Heart right ventricle (tissue), 16 donors: ENCODE results near the gene HOMER3. TPM values are rescaled to one million over a fixed set of nuclear protein-coding genes. Genes with fewer than 3 reads are reported as not detected.
A peak's percentile ranks its signal among the peaks of the same experiment; 100 is the strongest.

Experiments used
- ATAC-seq, 8 donors: fragments of 200-7000 bp; cut with Tn5 transposase; one replicate each; pipeline ENCODE4 v1.9.1; 2020; ENCODE audit warnings: mild to moderate bottlenecking in 8 of 8, moderate library complexity in 8 of 8, moderate number of reproducible peaks in 1 of 8
- DNase-seq, 2 donors: peaks; one replicate each; pipeline ENCODE4 v3.0.0-alpha.2; 2020
- H3K27ac ChIP-seq, 10 donors: fragments of 200-600 bp; sonication (generic) in 2 of 10; one replicate each; pipeline versions ENCODE4 v1.5.0 to v1.8.0; 2020 to 2022; ENCODE audit warnings: mild to moderate bottlenecking in 3 of 10
- H3K27me3 ChIP-seq, 7 donors: fragments of 200-600 bp; one replicate each; pipeline ENCODE4 v1.8.0; 2021 to 2022; ENCODE audit warnings: mild to moderate bottlenecking in 2 of 7
- H3K36me3 ChIP-seq, 9 donors: fragments of 200-600 bp; sonication (generic) in 1 of 9; one replicate each; pipeline versions ENCODE4 v1.5.0 to v1.8.0; 2020 to 2022; ENCODE audit warnings: mild to moderate bottlenecking in 2 of 9
- H3K4me1 ChIP-seq, 9 donors: fragments of 200-600 bp; sonication (generic) in 1 of 9; one replicate each; pipeline versions ENCODE4 v1.5.0 to v1.8.0; 2020 to 2022; ENCODE audit warnings: mild to moderate bottlenecking in 4 of 9
- H3K4me3 ChIP-seq, 10 donors: fragments of 200-600 bp; sonication (generic) in 2 of 10; one replicate each; pipeline versions ENCODE4 v1.5.0 to v1.8.0; 2020 to 2022; ENCODE audit warnings: mild to moderate bottlenecking in 7 of 10, moderate library complexity in 2 of 10
- H3K9me3 ChIP-seq, 11 donors: fragments of 200-600 bp in 10 of 11; sonication (generic) in 2 of 11; one replicate each; pipeline versions ENCODE4 v1.5.0 to v1.8.0; 2013 to 2022; ENCODE audit warnings: mild to moderate bottlenecking in 2 of 11, control low read depth in 1 of 11, moderate library complexity in 1 of 11
- WGBS, 2 donors: extraction: QIAGEN DNeasy Blood & Tissue Kit; methylation state at CpG; one replicate each; pipeline ENCODE4 v1.1.7; 2013; ENCODE audit warnings: inconsistent platforms in 1 of 2; 5-methylcytosine and 5-hydroxymethylcytosine counted together
- intact Hi-C, 10 donors: fragments of 100-400 bp; cut with DNase I; formaldehyde crosslinking; loops; one replicate each; pipeline versions ENCODE4 v1.11.1 to v1.14.2; 2022
- polyA plus RNA-seq, 2 donors: library from polyadenylated mRNA; stranded (reverse); fragments of 200-250 nt; gene quantifications; one replicate each; pipeline ENCODE4 v1.2.3, GENCODE V29; 2013
- total RNA-seq, 10 donors: library from RNA; stranded (reverse); fragmentation: NEBNext Ultra II Directional in 3 of 10; extraction: Animal tissue kit (Norgen Biotek cat#: 25700) in 3 of 10; gene quantifications; one replicate each; pipeline versions ENCODE4 v1.2.1 to v1.2.4, GENCODE V29; 2021 to 2023
- TF ChIP-seq, protein P1 (sequence below), 9 donors: fragments of 200-600 bp; sonication (generic) in 2 of 9; IDR thresholded peaks; one replicate each; pipeline versions ENCODE4 v1.5.0 to v1.8.0; 2021 to 2022; ENCODE audit warnings: antibody characterized with exemption in 9 of 9, mild to moderate bottlenecking in 5 of 9, moderate library complexity in 1 of 9
- donor health status: Arrhythmogenic right ventricular cardiomyopathy.
- donor health status: ischemic (EF 13 %, LVEDD 7.1; RV severe dilation, severe dysfunction).
- donor health status: healthy with polysubstance abuse.
- donor health status: DM: no; HTN: yes; CAD: no.
- donor health status: DM: no; HTN: no; CAD: no.
- donor health status: ischemic (EF 25% LVEDD 6.9; RV normal size, moderate dysfunction).
- donor health status: ischemic (EF 25% LVEDD 5.7; RV mildly dilated, moderate dysfunction).
- donor health status: healthy.
- donor health status: DM: yes; HTN: yes; CAD: no.
- donor health status: Ischemic cardiomyopathy.
- donor health status: ischemic (EF 35%, LVEDD 5.7; RV mildly dilated, moderate dysfunction).
- donor health status: nonischemic (EF 11% LVEDD 7.7; RV severe dilation, severe dysfunction).
- donor health status: DM: yes; HTN: yes; CAD: no.
- donor health status: PGD.
- donor health status: ischemic (EF 29% LVEDD 5.4; RV normal size, mild dysfunction).
- donor health status: nonischemic (EF 23%, LVEDD 6.1; RV moderate dilation, normal function).

Gene HOMER3
- total and polyA plus RNA-seq, 12 donors: 10.4 to 24.8 (median 14.8) TPM

DNA sequence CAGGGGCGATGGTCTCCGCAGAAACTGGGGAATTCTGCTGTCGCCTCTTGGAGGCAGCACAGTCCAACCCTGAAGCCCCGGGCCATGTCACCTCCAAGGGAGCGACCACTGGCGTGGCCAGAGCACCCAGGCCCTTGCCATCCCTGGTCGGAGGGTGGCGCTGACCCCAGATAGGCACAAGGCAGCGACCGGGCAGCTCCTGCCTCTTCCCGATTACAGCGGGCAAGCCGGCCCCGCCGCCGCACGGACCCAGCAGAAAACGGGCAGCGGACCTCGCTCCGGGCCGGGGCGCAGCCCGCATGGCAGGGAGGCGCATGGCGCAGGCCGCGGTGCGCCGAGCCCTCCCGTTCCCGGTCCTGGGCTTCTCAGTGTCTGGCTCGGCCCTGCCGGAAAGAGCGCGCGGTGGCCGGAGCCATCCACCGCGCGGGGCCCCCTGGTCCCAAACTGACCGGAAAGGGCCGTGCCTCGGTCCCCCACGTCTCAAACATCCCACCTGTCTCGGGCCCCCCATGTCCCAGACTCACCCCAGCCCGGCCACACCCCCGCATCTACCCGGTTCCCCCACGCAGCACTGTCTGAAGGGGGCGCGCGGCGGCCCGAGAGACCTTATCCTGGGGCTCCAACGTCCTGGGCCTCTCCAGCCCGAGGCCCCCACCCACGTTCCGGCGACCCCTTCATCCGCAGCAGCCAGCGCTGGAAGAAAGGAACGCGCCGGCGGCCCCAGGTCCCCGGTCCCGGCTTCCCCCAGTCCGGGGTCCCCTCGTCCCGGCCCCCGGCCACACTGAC, 45.8 kb downstream of the HOMER3 start:
- 1% methylated on average over 61 to 72 of the region's 72 CpGs for WGBS, 2 donors
- ATAC-seq (peak; percentile 35 to 65 (median 53)), DNase-seq (no peak)
- Histone ChIP-seq H3K4me1 (peaks cover 3 to 37% (median 16%) of the 10 kb centered on the region in 9 donors), H3K36me3 (peaks cover 0 to 18% (median 5%) of the 10 kb centered on the region in 9 donors), H3K4me3 (peak overlapping the region; percentile 28 to 63 (median 51)), H3K27ac (peak overlapping the region in 1 of 10 donors; percentile 9), H3K9me3 (no peaks in the 10 kb centered on the region), H3K27me3 (peaks cover 0 to 37% (median 17%) of the 10 kb centered on the region in 7 donors)
- TF ChIP-seq, protein P1, sequence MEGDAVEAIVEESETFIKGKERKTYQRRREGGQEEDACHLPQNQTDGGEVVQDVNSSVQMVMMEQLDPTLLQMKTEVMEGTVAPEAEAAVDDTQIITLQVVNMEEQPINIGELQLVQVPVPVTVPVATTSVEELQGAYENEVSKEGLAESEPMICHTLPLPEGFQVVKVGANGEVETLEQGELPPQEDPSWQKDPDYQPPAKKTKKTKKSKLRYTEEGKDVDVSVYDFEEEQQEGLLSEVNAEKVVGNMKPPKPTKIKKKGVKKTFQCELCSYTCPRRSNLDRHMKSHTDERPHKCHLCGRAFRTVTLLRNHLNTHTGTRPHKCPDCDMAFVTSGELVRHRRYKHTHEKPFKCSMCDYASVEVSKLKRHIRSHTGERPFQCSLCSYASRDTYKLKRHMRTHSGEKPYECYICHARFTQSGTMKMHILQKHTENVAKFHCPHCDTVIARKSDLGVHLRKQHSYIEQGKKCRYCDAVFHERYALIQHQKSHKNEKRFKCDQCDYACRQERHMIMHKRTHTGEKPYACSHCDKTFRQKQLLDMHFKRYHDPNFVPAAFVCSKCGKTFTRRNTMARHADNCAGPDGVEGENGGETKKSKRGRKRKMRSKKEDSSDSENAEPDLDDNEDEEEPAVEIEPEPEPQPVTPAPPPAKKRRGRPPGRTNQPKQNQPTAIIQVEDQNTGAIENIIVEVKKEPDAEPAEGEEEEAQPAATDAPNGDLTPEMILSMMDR (IDR thresholded peaks at IDR 0.05): peak in 7 of 9 donors; percentile 22 to 56 (median 44)
- intact Hi-C loops: loop anchor here in 1 of 10 donors (10.0 kb wide), 1 partner anchor 90 kb away; no protein-coding TSS in a partner anchor

DNA sequence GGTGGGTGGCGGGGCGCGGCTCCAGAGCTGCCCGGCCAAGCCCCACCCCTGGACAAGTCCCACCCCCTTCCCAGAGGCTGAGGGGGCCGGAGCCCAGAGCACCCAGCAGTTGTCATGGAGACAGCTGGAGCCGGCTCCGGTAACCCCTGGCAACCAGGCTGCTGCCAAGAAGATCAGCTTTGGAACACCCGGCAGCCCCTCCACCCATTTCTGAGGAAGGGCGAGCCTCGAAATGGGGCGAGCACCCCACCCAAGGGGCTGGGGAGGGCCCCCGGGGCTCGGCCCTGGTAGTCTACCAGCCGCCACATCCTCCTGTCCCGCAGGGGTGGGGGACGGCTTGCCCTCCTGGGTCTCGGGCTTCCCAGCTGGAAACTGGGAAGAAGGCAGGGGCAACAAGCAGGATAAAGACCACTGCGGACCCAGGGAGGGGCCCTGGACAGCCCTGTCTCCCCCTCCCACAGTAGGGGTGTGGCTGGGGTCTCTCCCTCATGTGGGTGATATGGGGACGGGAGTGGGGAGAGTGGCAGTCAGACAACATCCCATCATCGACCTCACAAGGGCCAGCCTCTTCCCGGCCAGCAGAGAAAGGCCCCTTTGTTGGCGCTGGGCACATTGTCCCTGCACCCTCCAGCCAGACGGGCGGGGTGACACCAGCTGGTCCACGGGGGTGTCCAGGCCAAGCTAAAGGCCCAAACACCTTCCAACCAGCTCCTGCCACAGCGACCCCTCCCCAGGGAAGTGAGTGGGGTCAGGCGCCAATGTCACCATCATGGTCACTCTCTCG, 46.6 kb downstream of the HOMER3 start:
- Histone ChIP-seq H3K27ac (peak overlapping the region in 1 of 10 donors; percentile 9), H3K27me3 (peaks cover 0 to 37% (median 17%) of the 10 kb centered on the region in 7 donors), H3K36me3 (peaks cover 0 to 10% (median 3%) of the 10 kb centered on the region in 9 donors), H3K4me1 (peaks cover 3 to 37% (median 16%) of the 10 kb centered on the region in 9 donors), H3K4me3 (peak overlapping the region in 7 of 10 donors; percentile 41 to 63 (median 55)), H3K9me3 (no peaks in the 10 kb centered on the region)
- intact Hi-C loops: loop anchor here in 1 of 10 donors (10.0 kb wide), 1 partner anchor 90 kb away; no protein-coding TSS in a partner anchor
- WGBS, 2 donors: 11 to 13% methylated on average over 28 of the region's 28 CpGs
- ATAC-seq: peak in 7 of 8 donors; percentile 17 to 49 (median 32)
- TF ChIP-seq, protein P1 (IDR thresholded peaks at IDR 0.05): no peak
- no peak for DNase-seq

DNA sequence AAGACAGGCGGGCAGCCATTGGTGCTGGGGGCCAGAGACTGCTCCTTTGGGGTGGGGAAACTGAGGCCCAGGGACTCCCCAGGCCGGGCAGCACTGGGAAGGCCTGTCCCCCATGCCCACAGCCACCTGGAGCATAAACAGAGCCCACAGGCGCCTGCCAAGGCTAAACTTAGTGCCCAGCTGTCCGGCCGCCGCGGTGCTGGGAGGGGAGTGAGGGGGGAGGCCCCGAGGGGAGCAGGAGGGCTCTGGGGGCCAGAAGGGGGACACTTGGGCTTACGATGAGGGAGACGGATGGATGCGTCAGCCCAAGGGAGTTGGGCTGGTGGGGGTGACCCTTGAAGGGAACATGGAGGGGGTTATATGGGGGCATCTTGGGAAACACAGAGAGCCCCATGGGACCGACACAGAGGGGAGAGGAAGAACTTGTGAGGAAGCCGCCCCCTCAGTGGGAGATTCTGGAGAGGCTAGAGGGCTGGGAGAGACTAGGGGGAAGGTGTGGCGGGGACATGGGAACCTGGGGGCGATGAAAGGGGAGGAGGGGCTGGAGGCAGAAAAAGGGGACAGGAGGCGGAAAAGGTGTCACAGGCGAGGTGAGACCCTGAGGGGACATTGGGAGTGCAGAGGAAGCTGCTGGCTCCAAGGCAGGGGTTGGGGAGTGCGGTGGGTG, 47.3 kb downstream of the HOMER3 start:
- Histone ChIP-seq H3K9me3 (no peaks in the 10 kb centered on the region), H3K27ac (no peak overlapping the region), H3K27me3 (peaks cover 0 to 37% (median 17%) of the 10 kb centered on the region in 7 donors), H3K36me3 (peaks cover 0 to 3% (median 0%) of the 10 kb centered on the region in 9 donors), H3K4me1 (peaks cover 3 to 37% (median 16%) of the 10 kb centered on the region in 9 donors), H3K4me3 (peak overlapping the region in 1 of 10 donors; percentile 63)
- TF ChIP-seq, protein P1 (IDR thresholded peaks at IDR 0.05): no peak
- DNase-seq (no peak), ATAC-seq (peak in 4 of 8 donors; percentile 23 to 42 (median 36))
- intact Hi-C loops: loop anchor here in 1 of 10 donors (10.0 kb wide), 1 partner anchor 91 kb away; no protein-coding TSS in a partner anchor
- WGBS, 2 donors: 31 to 41% methylated on average over 18 of the region's 18 CpGs
